HG03521 (cell line): Measurements from ENCODE around the gene NBPF4.
A peak's percentile ranks its signal among the peaks of the same experiment; 100 is the strongest.
"Not testable (repeated sequence)": the region's sequence is repeated elsewhere in the genome, so short reads cannot be mapped to it uniquely, and the experiment has no call there.

ENCODE experiments used
- ATAC-seq: cut with Tn5 transposase; IDR thresholded peaks from one replicate; pipeline ENCODE4 v1.9.1; 2021; ENCODE audit warnings: mild to moderate bottlenecking, moderate library complexity; ENCODE audit not compliant: unreplicated experiment

Gene NBPF4

GRCh38 chr1:108214641-108215465, 29.0 kb downstream of the NBPF4 start:
- not testable (repeated sequence) for ATAC-seq

DNA sequence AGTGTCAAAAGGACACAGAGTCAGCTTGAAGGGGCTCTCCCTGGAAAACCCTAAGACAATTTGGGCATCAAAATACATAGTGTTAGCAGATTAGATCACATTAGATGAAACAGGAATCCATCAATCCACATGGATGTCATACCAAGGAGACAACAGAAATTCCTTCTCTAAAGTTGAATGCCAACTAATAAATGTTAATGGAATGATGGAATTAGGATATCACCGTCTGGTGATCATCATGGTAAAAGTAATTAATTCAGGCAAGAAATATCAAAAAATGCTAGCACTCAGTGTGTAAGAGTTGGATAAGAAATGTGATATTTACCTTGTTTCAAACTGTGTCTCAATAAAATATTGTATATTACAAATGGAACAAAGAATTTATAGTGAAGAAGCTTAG, 32.9 kb downstream of the NBPF4 start:
- no peak for ATAC-seq

DNA sequence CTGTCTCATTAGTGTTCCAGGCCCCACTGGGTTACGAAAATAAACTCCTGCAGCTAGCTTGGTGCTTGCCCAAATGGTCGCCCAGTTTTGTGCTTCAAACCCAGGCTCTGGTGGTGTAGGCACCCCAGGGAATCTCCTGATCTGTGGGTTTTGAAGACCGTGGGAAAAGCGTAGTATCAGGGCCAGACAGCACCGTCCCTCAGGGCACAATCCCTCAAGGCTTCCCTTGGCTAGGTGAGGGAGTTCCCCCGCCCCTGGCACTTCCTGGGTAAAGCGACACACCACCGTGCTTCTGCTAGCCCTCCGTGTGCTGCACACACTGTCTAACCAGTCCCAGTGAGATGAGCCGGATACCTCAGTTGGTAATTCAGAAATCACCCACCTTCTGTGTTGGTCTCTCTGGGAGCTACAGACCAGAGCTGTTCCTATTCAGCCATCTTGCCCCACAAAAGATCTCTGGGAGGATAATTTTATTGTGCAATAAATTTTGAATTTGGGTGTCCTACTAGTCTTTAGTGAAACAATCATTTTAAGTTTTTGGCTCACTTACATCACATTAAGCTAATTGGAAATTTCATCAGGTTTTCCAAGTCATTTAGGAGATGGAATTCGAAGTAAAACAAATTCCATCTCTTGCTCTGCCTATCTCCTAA, 34.3 kb downstream of the NBPF4 start:
- no peak for ATAC-seq

DNA sequence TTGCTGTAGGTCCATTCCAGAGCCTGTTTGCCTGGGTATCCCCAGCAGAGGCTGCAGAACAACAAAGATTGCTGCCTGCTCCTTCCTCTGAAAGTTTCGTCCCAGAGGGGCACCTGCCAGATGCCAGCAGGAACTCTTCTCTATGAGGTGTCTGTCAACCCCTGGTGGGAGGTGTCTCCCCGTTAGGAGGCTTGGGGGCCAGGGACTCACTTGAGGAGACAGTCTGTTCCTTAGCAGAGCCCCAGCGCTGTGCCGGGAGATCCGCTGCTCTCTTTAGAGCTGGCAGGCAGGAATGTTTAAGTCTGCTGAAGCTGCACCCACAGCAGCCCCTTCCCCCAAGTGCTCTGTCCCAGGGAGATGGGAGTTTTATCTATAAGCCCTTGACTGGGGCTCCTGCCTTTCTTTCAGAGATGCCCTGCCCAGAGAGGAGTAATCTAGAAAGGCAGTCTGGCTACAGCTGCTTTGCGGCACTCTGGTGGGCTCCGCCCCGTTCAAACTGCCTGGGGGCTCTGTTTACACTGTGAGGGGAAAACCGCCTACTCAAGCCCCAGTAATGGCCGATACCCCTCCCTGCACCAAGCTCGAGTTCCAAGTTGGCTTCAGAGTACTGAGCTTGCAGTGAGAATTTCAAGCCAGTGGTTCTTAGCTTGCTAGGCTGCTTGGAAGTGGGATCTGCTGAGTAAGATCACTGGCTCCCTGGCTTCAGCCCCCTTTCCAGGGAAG, 35.0 kb downstream of the NBPF4 start:
- ATAC-seq = no peak

GRCh38 chr1:108203582-108203981, 40.3 kb downstream of the NBPF4 start:
- ATAC-seq = not testable (repeated sequence)

GRCh38 chr1:108201687-108202086, 42.2 kb downstream of the NBPF4 start:
- no peak for ATAC-seq

GRCh38 chr1:108200687-108201051, 43.2 kb downstream of the NBPF4 start:
- ATAC-seq = no peak

DNA sequence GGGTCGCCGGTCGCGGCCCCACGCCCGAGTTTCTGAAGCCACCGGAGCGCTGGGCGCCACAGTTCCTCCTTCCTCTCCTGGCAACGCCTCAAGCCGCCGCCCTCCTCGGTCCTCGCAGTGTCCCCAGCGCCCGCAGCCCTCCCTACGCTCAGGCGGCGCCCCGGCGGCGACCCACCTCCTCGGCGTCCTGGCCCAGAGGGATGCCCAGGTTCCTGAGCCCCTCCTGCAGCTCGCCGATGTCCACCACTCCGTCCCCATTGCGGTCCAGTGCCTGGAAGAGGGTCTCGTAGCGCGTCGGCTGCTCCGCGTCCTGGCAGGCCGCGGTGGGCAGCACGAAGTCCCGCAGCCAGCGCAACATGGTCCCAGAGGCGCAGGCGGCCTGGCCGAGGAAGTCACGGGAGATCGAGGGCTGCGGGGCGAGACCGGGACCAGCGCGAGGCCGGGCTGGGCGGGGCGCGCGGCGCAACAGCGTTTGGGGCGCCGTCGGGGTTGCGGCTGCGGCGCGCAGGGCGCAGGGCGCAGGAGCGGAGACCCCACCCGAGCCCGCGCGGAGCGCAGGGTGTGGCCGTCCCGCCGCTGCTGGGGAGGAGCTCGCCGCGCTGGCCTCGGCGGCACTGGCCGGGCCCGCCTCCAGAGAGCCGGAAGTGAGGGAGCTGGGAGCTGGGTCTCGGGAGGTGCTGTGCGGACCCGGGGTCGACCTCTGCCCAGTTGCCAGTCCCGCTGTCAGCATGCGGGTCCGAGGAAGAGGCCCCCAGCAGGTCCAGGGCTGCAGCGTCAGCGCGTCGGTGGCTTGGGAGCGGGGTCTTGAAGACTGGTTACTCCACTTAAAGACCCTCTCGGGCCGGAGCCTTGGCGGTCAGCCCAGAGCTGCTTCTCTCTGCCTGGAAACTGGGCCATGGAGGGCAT, 43.8 kb downstream of the NBPF4 start, which contains the start of gene SLC25A24:
Gene SLC25A24, minus strand, starts transcription at position 563 of the 906 bp plus-strand sequence. Its CDS starts 205 bp downstream, at position 358.
- ATAC-seq = peak; percentile 81

DNA sequence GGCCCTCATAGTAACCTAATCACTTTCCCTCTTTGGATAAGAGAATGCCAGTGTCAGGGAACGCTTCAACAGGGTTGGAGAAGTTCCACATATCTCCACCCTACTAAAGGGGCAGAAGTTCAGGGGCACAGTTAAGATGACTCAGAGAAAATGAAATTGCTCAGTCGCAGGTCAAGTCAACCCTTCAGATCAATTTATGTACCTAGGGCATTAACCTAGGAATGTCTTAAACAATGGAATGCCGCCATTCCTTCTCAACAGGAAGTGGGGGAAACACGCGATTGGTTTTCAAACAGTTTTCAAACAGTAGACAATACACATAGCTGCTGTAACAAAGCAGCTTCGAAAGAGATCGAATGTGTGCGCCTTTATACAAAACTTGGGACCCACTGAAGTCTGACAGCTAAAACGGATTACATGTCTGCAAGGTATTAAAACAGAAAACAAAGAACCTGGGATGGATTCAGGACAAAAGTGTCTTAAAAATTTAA, 44.6 kb downstream of the NBPF4 start:
- ATAC-seq = no peak

- ATAC-seq = no peak
Measured at GRCh38 chr1:108194051-108194450, 49.8 kb downstream of the NBPF4 start.

- no peak for ATAC-seq
Measured at GRCh38 chr1:108193333-108193732, 50.5 kb downstream of the NBPF4 start.

- no peak for ATAC-seq
Measured at GRCh38 chr1:108192581-108192980, 51.3 kb downstream of the NBPF4 start.

- no peak for ATAC-seq
Measured at GRCh38 chr1:108190686-108191416, 53.0 kb downstream of the NBPF4 start.

DNA sequence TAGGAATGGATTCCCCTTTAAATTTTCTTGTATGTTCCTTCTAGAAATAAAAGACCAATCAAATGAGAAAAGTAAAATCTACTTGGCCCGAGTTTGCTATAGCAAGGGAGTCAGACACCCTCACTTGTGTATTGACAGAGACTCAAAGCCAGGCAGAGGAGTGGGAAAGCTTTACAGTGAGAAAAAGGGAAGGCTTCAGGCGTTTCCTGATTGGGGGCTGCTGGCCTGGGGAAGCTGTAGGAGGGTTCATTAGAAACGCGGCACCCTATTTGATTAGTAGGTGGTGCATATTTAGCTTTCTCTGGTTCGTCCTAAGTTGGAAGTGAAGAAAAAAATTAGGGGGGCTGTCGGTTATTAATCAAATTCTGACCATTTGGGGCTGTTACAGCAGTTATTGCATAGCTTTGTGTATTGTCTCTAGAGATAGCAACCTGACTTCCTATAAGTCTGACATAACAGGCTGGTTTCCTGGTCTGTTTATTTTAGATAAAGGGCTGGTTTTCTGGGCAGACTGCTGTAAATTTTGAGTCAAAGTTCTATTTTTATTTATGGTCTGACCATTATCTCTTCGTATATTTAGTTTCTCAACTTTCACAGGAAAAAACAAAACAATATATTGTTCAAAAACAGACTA, 53.8 kb downstream of the NBPF4 start:
- ATAC-seq = no peak

DNA sequence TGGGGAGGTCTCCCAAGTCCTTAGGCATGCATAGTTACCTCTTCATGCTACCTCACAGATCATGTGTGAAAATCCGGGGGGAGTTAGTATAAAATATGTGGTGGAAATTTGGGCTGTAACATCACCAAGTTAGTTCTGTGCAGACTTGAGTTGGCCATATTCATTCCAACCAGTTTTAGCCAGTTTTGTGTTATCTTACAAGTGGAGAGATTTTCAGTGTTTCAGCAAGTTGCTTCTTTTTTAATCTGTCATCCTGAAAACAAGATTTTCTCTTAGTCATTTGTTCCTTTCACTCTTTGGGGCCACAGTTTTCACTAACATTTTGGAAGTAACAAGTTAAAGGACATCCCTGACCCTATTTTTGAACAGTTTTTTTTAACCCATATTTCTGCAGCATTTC, 55.1 kb downstream of the NBPF4 start:
- no peak for ATAC-seq

DNA sequence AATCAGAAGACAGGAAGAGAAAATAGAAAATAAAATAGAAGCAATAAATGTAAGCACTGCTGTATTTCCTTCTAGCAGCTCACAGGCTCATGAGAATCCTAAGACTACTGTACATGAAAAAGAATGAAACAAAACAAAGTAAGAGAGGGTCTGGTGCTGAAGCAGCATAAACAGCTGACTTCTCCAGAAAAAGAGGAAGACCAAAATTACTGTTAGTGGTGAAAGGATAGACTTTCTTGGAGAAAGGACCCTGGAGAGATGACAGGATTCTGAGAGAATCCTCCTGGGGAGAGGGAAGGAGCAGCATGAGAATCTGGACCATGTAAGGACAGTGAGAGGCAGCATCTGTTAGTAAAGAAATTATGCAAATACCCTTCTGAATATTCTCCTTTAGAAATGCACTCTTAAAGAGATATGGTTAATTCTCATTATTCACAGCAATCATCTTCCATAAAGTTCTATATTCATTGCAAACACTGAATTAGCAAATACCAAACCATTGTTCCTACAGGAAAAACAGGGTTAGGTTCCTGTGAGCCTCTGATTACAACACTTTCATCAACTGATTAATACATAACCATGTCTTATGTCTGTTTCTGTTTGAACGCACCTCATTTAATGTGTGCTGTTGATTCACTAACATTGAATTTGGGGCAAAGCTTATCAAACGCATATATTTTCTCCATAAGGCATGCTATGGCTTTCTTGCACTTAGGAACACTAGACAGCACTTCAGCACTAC, 60.7 kb downstream of the NBPF4 start:
- ATAC-seq = no peak

- ATAC-seq = no peak
Measured at GRCh38 chr1:108179018-108179417, 64.9 kb downstream of the NBPF4 start.
